HCT116 (cell line): ENCODE measurements around the gene DRAP1.

Source experiments
- CTCF ChIP-seq, 3 experiments: fragments of 200-600 bp in 1 of 3; sonication (generic) in 1 of 3; IDR thresholded peaks in 2 of 3; conservative IDR thresholded peaks in 1 of 3; 2 replicates each; pipeline ENCODE4 v1.5.1; 2012 to 2017; ENCODE audit warnings: low read depth in 2 of 3, low read length in 2 of 3, antibody characterized with exemption in 1 of 3, borderline replicate concordance in 1 of 3, control low read depth in 1 of 3, mild to moderate bottlenecking in 1 of 3, mixed read lengths in 1 of 3, mixed run types in 1 of 3, moderate library complexity in 1 of 3; ENCODE audit not compliant: insufficient read depth in 1 of 3
- EZH2 ChIP-seq: fragments of 200-600 bp; sonication (generic); IDR thresholded peaks from 2 replicates; pipeline ENCODE4 v1.6.1; 2017; ENCODE audit warnings: antibody characterized with exemption, mixed run types
- MAX ChIP-seq: IDR thresholded peaks from 2 replicates; pipeline ENCODE4 v1.6.1; 2012
- POLR2A ChIP-seq: IDR thresholded peaks from 2 replicates; pipeline ENCODE4 v1.7.0; 2011; ENCODE audit warnings: borderline replicate concordance; ENCODE audit not compliant: insufficient read depth, insufficient read length; ENCODE audit errors: extremely low read depth
- POLR2AphosphoS5 ChIP-seq: IDR thresholded peaks from 2 replicates; pipeline ENCODE4 v1.6.1; 2011; ENCODE audit warnings: mild to moderate bottlenecking, low read depth, low read length, moderate library complexity
- REST ChIP-seq: IDR thresholded peaks from 2 replicates; pipeline ENCODE4 v1.6.1; 2012; ENCODE audit warnings: low read depth
- SP1 ChIP-seq: IDR thresholded peaks from 2 replicates; pipeline ENCODE4 v1.6.1; 2012; ENCODE audit warnings: low read depth

- TF ChIP-seq POLR2AphosphoS5: no peak
- no peak for TF ChIP-seq MAX
- TF ChIP-seq CTCF (IDR thresholded peaks at IDR 0.05 in 2 of 3, conservative IDR thresholded peaks at IDR 0.05 in 1 of 3; ENCODE audit: borderline replicate concordance in 1 of 3, insufficient read depth in 1 of 3, low read depth in 2 of 3, low read length in 2 of 3): no peak
- TF ChIP-seq REST: no peak
- TF ChIP-seq POLR2A: no peak
- no peak for TF ChIP-seq SP1
- no peak for TF ChIP-seq EZH2
Observed at GRCh38 chr11:65887723-65888162, 31.5 kb upstream of the DRAP1 start.
